Measurements from ENCODE around the gene SMIM9.

The SMIM9 gene

GRCh38 chrX:154855256-154855655, 20.8 kb upstream of the SMIM9 start:
- TF ChIP-seq CTCF (IDR thresholded peaks at IDR 0.05; ENCODE audit: low read length): no peak
- TF ChIP-seq EZH2 (optimal IDR thresholded peaks at IDR 0.05; ENCODE audit: low read depth, low read length): no peak
- TF ChIP-seq EZH2phosphoT487 (IDR thresholded peaks at IDR 0.05; ENCODE audit: low read length): no peak
- H3K9me3 ChIP-seq (replicated peaks; ENCODE audit: insufficient read depth, low read length): no peaks in the 10 kb centered on the region
- H2AFZ ChIP-seq (ENCODE audit: low read length): no peak overlapping the region
- no peak overlapping the region for H3K27ac ChIP-seq (ENCODE audit: low read length)
- no peaks in the 10 kb centered on the region for H3K27me3 ChIP-seq (replicated peaks; ENCODE audit: insufficient read depth, low read length)
- no peak overlapping the region for H3K9ac ChIP-seq (ENCODE audit: low read length)
- no peak for DNase-seq
- H3K79me2 ChIP-seq (ENCODE audit: low read length): no peaks in the 10 kb centered on the region
- no peaks in the 10 kb centered on the region for H4K20me1 ChIP-seq (ENCODE audit: insufficient read depth, low read length)
- H3K36me3 ChIP-seq (replicated peaks; ENCODE audit: insufficient read depth, low read length): no peaks in the 10 kb centered on the region
- H3K4me3 ChIP-seq (ENCODE audit: low read length): no peak overlapping the region
- no peak overlapping the region for H3K4me2 ChIP-seq (ENCODE audit: low read depth, low read length)
- no peaks in the 10 kb centered on the region for H3K9me2 ChIP-seq (replicated peaks; ENCODE audit: insufficient read depth, low read length)
- no peaks in the 10 kb centered on the region for H3K4me1 ChIP-seq (ENCODE audit: low read length)
- H3F3A ChIP-seq (ENCODE audit: insufficient read depth, low read length): no peaks in the 10 kb centered on the region

DNA sequence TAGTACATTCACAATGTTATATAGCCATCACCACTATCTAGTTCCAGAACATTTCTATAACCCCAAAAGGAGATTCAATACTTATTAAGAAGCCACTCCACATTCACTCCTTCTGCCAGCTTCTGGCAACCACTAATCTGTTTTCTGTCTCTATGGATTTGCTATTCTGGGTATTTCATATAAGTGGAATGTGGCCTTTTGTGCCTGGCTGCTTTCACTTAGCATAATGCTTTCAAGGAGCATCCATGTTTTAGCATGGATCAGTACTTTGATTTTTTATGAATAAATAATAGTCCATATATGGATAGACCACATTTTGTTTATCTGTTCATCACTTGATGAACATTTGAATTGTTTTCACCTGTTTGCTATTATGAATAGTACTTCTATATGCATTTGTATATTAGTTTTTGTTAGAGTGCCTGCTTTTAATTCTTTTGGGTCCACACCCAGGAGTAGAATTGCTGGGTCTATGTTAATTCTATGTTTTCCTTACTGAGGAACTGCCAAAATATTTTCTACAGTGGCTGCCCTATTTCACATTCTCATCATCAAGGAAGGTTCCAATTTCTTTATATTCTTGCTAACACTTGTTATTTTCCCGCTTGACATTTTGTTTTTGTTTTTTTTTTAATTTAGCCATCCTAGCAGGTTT, 16.6 kb upstream of the SMIM9 start:
- Histone ChIP-seq H2AFZ (ENCODE audit: low read length) (no peak overlapping the region), H3K36me3 (replicated peaks; ENCODE audit: insufficient read depth, low read length) (no peaks in the 10 kb centered on the region), H4K20me1 (ENCODE audit: insufficient read depth, low read length) (no peaks in the 10 kb centered on the region), H3K27me3 (replicated peaks; ENCODE audit: insufficient read depth, low read length) (no peaks in the 10 kb centered on the region), H3K9ac (ENCODE audit: low read length) (no peak overlapping the region), H3F3A (ENCODE audit: insufficient read depth, low read length) (no peaks in the 10 kb centered on the region), H3K4me2 (ENCODE audit: low read depth, low read length) (no peak overlapping the region), H3K27ac (ENCODE audit: low read length) (no peak overlapping the region), H3K9me3 (replicated peaks; ENCODE audit: insufficient read depth, low read length) (no peaks in the 10 kb centered on the region), H3K4me1 (ENCODE audit: low read length) (no peaks in the 10 kb centered on the region), H3K79me2 (ENCODE audit: low read length) (no peaks in the 10 kb centered on the region), H3K9me2 (replicated peaks; ENCODE audit: insufficient read depth, low read length) (no peaks in the 10 kb centered on the region), H3K4me3 (ENCODE audit: low read length) (no peak overlapping the region)
- DNase-seq: no peak
- TF ChIP-seq EZH2 (optimal IDR thresholded peaks at IDR 0.05; ENCODE audit: low read depth, low read length) (no peak), EZH2phosphoT487 (IDR thresholded peaks at IDR 0.05; ENCODE audit: low read length) (no peak), CTCF (IDR thresholded peaks at IDR 0.05; ENCODE audit: low read length) (no peak)

DNA sequence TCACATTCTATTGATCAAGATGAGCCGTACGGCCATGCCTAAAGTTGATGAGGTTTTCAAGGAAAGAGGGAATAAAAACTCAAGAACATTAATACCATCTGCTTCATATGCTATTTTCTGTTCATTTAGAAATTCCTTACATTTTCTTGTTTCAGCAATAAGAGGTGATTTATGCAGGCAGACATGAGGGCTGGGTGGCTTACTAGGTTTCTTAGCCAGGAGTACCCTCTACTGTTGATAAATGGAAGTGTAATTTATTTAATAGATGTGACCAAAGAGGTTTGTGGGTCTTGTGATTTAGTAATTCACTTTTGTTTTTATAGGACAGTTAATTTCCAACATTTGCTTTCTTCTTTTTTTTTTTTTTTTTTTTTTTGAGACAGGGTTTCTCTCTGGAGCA, 6.4 kb upstream of the SMIM9 start:
- TF ChIP-seq CTCF (IDR thresholded peaks at IDR 0.05; ENCODE audit: low read length) (peak; percentile 56), EZH2phosphoT487 (IDR thresholded peaks at IDR 0.05; ENCODE audit: low read length) (no peak)
- DNase-seq: peak; percentile 57
- Histone ChIP-seq H3K79me2 (ENCODE audit: low read length) (no peaks in the 10 kb centered on the region), H3K4me1 (ENCODE audit: low read length) (no peaks in the 10 kb centered on the region), H3K9me2 (replicated peaks; ENCODE audit: insufficient read depth, low read length) (no peaks in the 10 kb centered on the region), H4K20me1 (ENCODE audit: insufficient read depth, low read length) (no peaks in the 10 kb centered on the region), H2AFZ (ENCODE audit: low read length) (no peak overlapping the region), H3K9me3 (replicated peaks; ENCODE audit: insufficient read depth, low read length) (no peaks in the 10 kb centered on the region), H3F3A (ENCODE audit: insufficient read depth, low read length) (no peaks in the 10 kb centered on the region), H3K4me3 (ENCODE audit: low read length) (no peak overlapping the region), H3K36me3 (replicated peaks; ENCODE audit: insufficient read depth, low read length) (no peaks in the 10 kb centered on the region), H3K9ac (ENCODE audit: low read length) (no peak overlapping the region), H3K27ac (ENCODE audit: low read length) (no peak overlapping the region), H3K27me3 (replicated peaks; ENCODE audit: insufficient read depth, low read length) (no peaks in the 10 kb centered on the region), H3K4me2 (ENCODE audit: low read depth, low read length) (no peak overlapping the region)

Data from MM.1S (cell line).